ENCODE measurements around the gene STRN. TPM values are rescaled to one million over a fixed set of nuclear protein-coding genes. Genes with fewer than 3 reads are reported as not detected.
A peak's percentile ranks its signal among the peaks of the same experiment; 100 is the strongest.
"Not testable (repeated sequence)": the region's sequence is repeated elsewhere in the genome, so short reads cannot be mapped to it uniquely, and the experiment has no call there.

The STRN gene
- total and polyA plus RNA-seq, 9 of the 15 experiments (the other 6 are each of a cell fraction or from before 2014, with no cell fraction given), result 1.3 to 31.2 (median 20.0) TPM

GRCh38 chr2:36926175-36927132 lies 39.9 kb downstream of the STRN start:
- H3K4me2 ChIP-seq (ENCODE audit: insufficient read depth, low read length); ATAC-seq; H3K36me3 ChIP-seq (ENCODE audit: control insufficient read depth, insufficient read depth, low read length); H3K9ac ChIP-seq (ENCODE audit: insufficient read depth in 1 of 2, low read depth in 2 of 2, low read length in 2 of 2); CTCF ChIA-PET (ENCODE audit: low intra/inter-chr PET ratio); H3K4me1 ChIP-seq (replicated peaks in 1 of 2; ENCODE audit: control insufficient read depth in 2 of 2, insufficient read depth in 2 of 2, low read length in 2 of 2); H3K9me3 ChIP-seq (replicated peaks; ENCODE audit: control insufficient read depth, insufficient read depth, low read depth, low read length); H2AFZ ChIP-seq (ENCODE audit: low read depth, low read length); H3K27ac ChIP-seq (ENCODE audit: extremely low read depth, low read depth, low read length); in situ Hi-C loops (cut with MboI); H3K27me3 ChIP-seq (ENCODE audit: control insufficient read depth in 2 of 2, insufficient read depth in 2 of 2, low read length in 2 of 2); DNase-seq (ENCODE audit: extremely low read depth in 1 of 4, low spot score in 3 of 4); FAIRE-seq; H3K9me1 ChIP-seq (ENCODE audit: control insufficient read depth, insufficient read depth, low read length); intact Hi-C loops (cut with micrococcal nuclease); H4K20me1 ChIP-seq (replicated peaks; ENCODE audit: control insufficient read depth, insufficient read depth, low read length); H3K79me2 ChIP-seq (ENCODE audit: control insufficient read depth, insufficient read depth, low read length); BruUV-seq (replicated peaks); H3K4me3 ChIP-seq: not testable (repeated sequence)
- POLR2A ChIA-PET, result interaction anchor here (0.7 to 1.2 kb wide), 2 partner anchors 24 to 143 kb away, joined by 3 to 4 read pairs; no protein-coding TSS in a partner anchor
- TF ChIP-seq CEBPB (tag; IDR thresholded peaks at IDR 0.05), result peak; percentile 53
- 60% methylated on average over 5 of the region's 5 CpGs for WGBS (ENCODE audit: insufficient coverage, low coverage, missing lambda C conversion rate)

GRCh38 chr2:36922629-36923028 lies 43.7 kb downstream of the STRN start:
- WGBS (ENCODE audit: insufficient coverage, low coverage, missing lambda C conversion rate), result 89% methylated on average over 6 of the region's 10 CpGs
- H3K9ac ChIP-seq (ENCODE audit: insufficient read depth in 1 of 2, low read depth in 2 of 2, low read length in 2 of 2); H3K27ac ChIP-seq (ENCODE audit: extremely low read depth, low read depth, low read length); H3K4me3 ChIP-seq; POLR2A ChIA-PET; H3K27me3 ChIP-seq (ENCODE audit: control insufficient read depth in 2 of 2, insufficient read depth in 2 of 2, low read length in 2 of 2); BruUV-seq (replicated peaks); ATAC-seq; H2AFZ ChIP-seq (ENCODE audit: low read depth, low read length); CTCF ChIA-PET (ENCODE audit: low intra/inter-chr PET ratio); H4K20me1 ChIP-seq (replicated peaks; ENCODE audit: control insufficient read depth, insufficient read depth, low read length); in situ Hi-C loops (cut with MboI); H3K79me2 ChIP-seq (ENCODE audit: control insufficient read depth, insufficient read depth, low read length); H3K36me3 ChIP-seq (ENCODE audit: control insufficient read depth, insufficient read depth, low read length); H3K4me2 ChIP-seq (ENCODE audit: insufficient read depth, low read length); H3K9me1 ChIP-seq (ENCODE audit: control insufficient read depth, insufficient read depth, low read length); DNase-seq (ENCODE audit: extremely low read depth in 1 of 4, low spot score in 3 of 4); intact Hi-C loops (cut with micrococcal nuclease); H3K4me1 ChIP-seq (replicated peaks in 1 of 2; ENCODE audit: control insufficient read depth in 2 of 2, insufficient read depth in 2 of 2, low read length in 2 of 2); FAIRE-seq; H3K9me3 ChIP-seq (replicated peaks; ENCODE audit: control insufficient read depth, insufficient read depth, low read depth, low read length): not testable (repeated sequence)

Measured in K562 (cell line).